HepG2 (cell line): ENCODE measurements around the gene ATP6V0E2. TPM values are rescaled to one million over a fixed set of nuclear protein-coding genes. Genes with fewer than 3 reads are reported as not detected.

Experiments
- ATAC-seq: fragments of 200-7000 bp; cut with Tn5 transposase; 3 replicates; pipeline ENCODE4 v1.9.1; 2020; ENCODE audit warnings: mild to moderate bottlenecking, moderate library complexity
- BruUV-seq: library from RNA; stranded (reverse); fragments of 400-500 nt; replicated peaks from 2 replicates; lab custom pipeline; 2021; lab: Mats Ljungman, UMichigan
- CTCF ChIA-PET: fragments of 300-600 bp; formaldehyde crosslinking; extraction: SDS; loops from one replicate; lab custom pipeline; 2021; ENCODE audit warnings: low total read pairs, inconsistent platforms, low intra/inter-chr PET ratio; lab: Yijun Ruan, JAX
- POLR2A ChIA-PET: fragments of 350-600 bp; sonication (Branson Sonifier 250); formaldehyde crosslinking; loops from one replicate; lab custom pipeline; 2020; ENCODE audit warnings: antibody characterized with exemption, inconsistent platforms; lab: Yijun Ruan, JAX
- DNase-seq: peaks from one replicate; pipeline ENCODE4 v3.0.0-alpha.2; 2015; ENCODE audit warnings: low spot score
- FAIRE-seq: peaks from 3 replicates; lab custom pipeline; 2011; peaks lifted over from hg19 to GRCh38; lab: Jason Lieb, UNC
- H2AFZ ChIP-seq: one replicate; pipeline ENCODE4 v1.6.1; 2011; ENCODE audit warnings: low read length, inconsistent platforms
- H3K27ac ChIP-seq: fragments of 300-600 bp; 3 replicates; pipeline ENCODE4 v1.8.0; 2011; ENCODE audit warnings: mixed run types, mild to moderate bottlenecking, mixed read lengths, low read length, inconsistent platforms; ENCODE audit not compliant: insufficient read depth; ENCODE audit errors: extremely low read length
- H3K27me3 ChIP-seq, 2 experiments: fragments of 200-600 bp in 1 of 2; 2 replicates in 1 of 2; 3 replicates in 1 of 2; pipeline versions ENCODE4 v1.6.0 to v1.8.0; 2011; ENCODE audit warnings: low read length in 2 of 2, mild to moderate bottlenecking in 2 of 2, moderate library complexity in 2 of 2, inconsistent platforms in 1 of 2; ENCODE audit not compliant: insufficient read depth in 2 of 2, control insufficient read depth in 1 of 2
- H3K36me3 ChIP-seq, 2 experiments: fragments of 200-600 bp in 1 of 2; replicated peaks in 1 of 2; 2 replicates in 1 of 2; 3 replicates in 1 of 2; pipeline versions ENCODE4 v1.5.1 to v1.8.0; 2011; ENCODE audit warnings: low read length in 2 of 2, inconsistent platforms in 1 of 2; ENCODE audit not compliant: insufficient read depth in 2 of 2, control insufficient read depth in 1 of 2
- H3K4me1 ChIP-seq: 2 replicates; pipeline ENCODE4 v1.5.1; 2012; ENCODE audit warnings: low read length, inconsistent platforms; ENCODE audit not compliant: insufficient read depth
- H3K4me2 ChIP-seq: 2 replicates; pipeline ENCODE4 v1.6.0; 2011; ENCODE audit warnings: low read depth, low read length, inconsistent platforms
- H3K4me3 ChIP-seq, 3 experiments: fragments of 200-600 bp in 1 of 3; sonication (generic), shearing (Covaris generic) in 1 of 3; replicated peaks in 1 of 3; 2 replicates each; pipeline ENCODE4 v1.5.1; 2011 to 2016; ENCODE audit warnings: low read length in 3 of 3, inconsistent platforms in 2 of 3, low read depth in 2 of 3, mild to moderate bottlenecking in 2 of 3, control low read depth in 1 of 3, mixed read lengths in 1 of 3; ENCODE audit not compliant: insufficient read depth in 1 of 3
- H3K79me2 ChIP-seq: one replicate; pipeline ENCODE4 v1.6.1; 2011; ENCODE audit warnings: low read length, inconsistent platforms; ENCODE audit not compliant: insufficient read depth
- H3K9ac ChIP-seq: 2 replicates; pipeline ENCODE4 v1.6.0; 2011; ENCODE audit warnings: mild to moderate bottlenecking, low read depth, low read length, inconsistent platforms; ENCODE audit not compliant: insufficient read depth
- H3K9me3 ChIP-seq: 2 replicates; pipeline ENCODE4 v1.5.1; 2012; ENCODE audit warnings: mild to moderate bottlenecking, low read length
- H4K20me1 ChIP-seq: 2 replicates; pipeline ENCODE4 v1.6.0; 2011; ENCODE audit warnings: inconsistent platforms, mild to moderate bottlenecking, low read length, moderate library complexity; ENCODE audit not compliant: insufficient read depth
- AGO1 ChIP-seq: fragments of 200-400 bp; formaldehyde crosslinking; IDR thresholded peaks from 2 replicates; pipeline ENCODE4 v1.6.1; 2017; ENCODE audit warnings: mild to moderate bottlenecking, low read depth, low read length, moderate library complexity; ENCODE audit not compliant: poor library complexity, severe bottlenecking
- GATAD2A ChIP-seq: IDR thresholded peaks from 2 replicates; pipeline ENCODE4 v1.6.1; 2016
- MNT ChIP-seq: fragments of 450-650 bp; IDR thresholded peaks from 2 replicates; pipeline ENCODE4 v1.6.1; 2016
- MXD4 ChIP-seq: IDR thresholded peaks from 2 replicates; pipeline ENCODE4 v1.6.1; 2016; ENCODE audit warnings: mild to moderate bottlenecking, missing biosample characterization, missing genetic modification reagents
- THRA ChIP-seq: sonication (generic); formaldehyde crosslinking; IDR thresholded peaks from 2 replicates; pipeline ENCODE4 v1.4.0; 2020; ENCODE audit warnings: missing genetic modification reagents, borderline replicate concordance
- ZNF275 ChIP-seq: sonication (generic); formaldehyde crosslinking; IDR thresholded peaks from 2 replicates; pipeline ENCODE4 v1.8.0; 2022; ENCODE audit warnings: missing genetic modification reagents, mild to moderate bottlenecking, inconsistent platforms, borderline replicate concordance
- ZNF280D ChIP-seq: sonication (generic); formaldehyde crosslinking; IDR thresholded peaks from 2 replicates; pipeline ENCODE4 v1.5.1; 2020; ENCODE audit warnings: mild to moderate bottlenecking, missing genetic modification reagents
- ZNF354B ChIP-seq: sonication (generic); formaldehyde crosslinking; IDR thresholded peaks from 2 replicates; pipeline ENCODE4 v1.8.0; 2022; ENCODE audit warnings: mild to moderate bottlenecking, missing genetic modification reagents
- ZNF513 ChIP-seq: sonication (generic); formaldehyde crosslinking; conservative IDR thresholded peaks from 2 replicates; pipeline ENCODE4 v1.5.0; 2020; ENCODE audit warnings: missing genetic modification reagents
- ZNF674 ChIP-seq: sonication (generic); formaldehyde crosslinking; IDR thresholded peaks from 2 replicates; pipeline ENCODE4 v1.5.0; 2020; ENCODE audit warnings: low read depth, mild to moderate bottlenecking, missing genetic modification reagents
- ZSCAN20 ChIP-seq: sonication (generic); formaldehyde crosslinking; IDR thresholded peaks from 2 replicates; pipeline ENCODE4 v1.4.0; 2020; ENCODE audit warnings: missing genetic modification reagents, mild to moderate bottlenecking, borderline replicate concordance
- WGBS: methylation state at CpG from one replicate; pipeline ENCODE4 v1.1.6; 2017; ENCODE audit warnings: low lambda C conversion rate; 5-methylcytosine and 5-hydroxymethylcytosine counted together
- in situ Hi-C: cut with HindIII; loops from 2 replicates; pipeline ENCODE4 v1.10.0; 2017; ENCODE audit warnings: low pct_unique_long_range_greater_than_20kb; ENCODE audit not compliant: extremely low pct_ligation_motif_present
- intact Hi-C: fragments of 100-400 bp; cut with micrococcal nuclease; formaldehyde crosslinking; loops from one replicate; pipeline ENCODE4 v1.10.0; 2022; ENCODE audit not compliant: unreplicated experiment
- polyA plus RNA-seq, 8 experiments: library from polyadenylated mRNA; depleted of rRNA in 3 of 8; stranded (reverse) in 7 of 8; unstranded in 1 of 8; fragments of >200 nt; fragmentation: Illumina TruSeq in 4 of 8; extraction: Trizol in 4 of 8; gene quantifications; 2 replicates each; pipeline versions ENCODE4 v1.2.1 to v1.2.3, GENCODE V29; 2011 to 2016; ENCODE audit warnings: low read depth in 4 of 8, missing spikeins in 1 of 8, mixed read lengths in 1 of 8; ENCODE audit not compliant: insufficient read depth in 1 of 8
- total RNA-seq, 5 experiments: library from RNA; depleted of rRNA; stranded (reverse); fragments of >200 nt; fragmentation: Illumina TruSeq; extraction: Trizol; gene quantifications; 2 replicates each; pipeline ENCODE4 v1.2.3, GENCODE V29; 2016; ENCODE audit warnings: low read depth in 1 of 5

The ATP6V0E2 gene
- total and polyA plus RNA-seq, 2 of the 13 experiments (the other 11 are each of a cell fraction or from before 2014, with no cell fraction given), result 36.8 to 203 TPM

- Histone ChIP-seq H4K20me1 (no peaks in the 10 kb centered on the region), H2AFZ (no peak overlapping the region), H3K4me2 (no peak overlapping the region), H3K9me3 (no peaks in the 10 kb centered on the region), H3K36me3 (no peaks in the 10 kb centered on the region), H3K27me3 (no peaks in the 10 kb centered on the region), H3K4me3 (no peak overlapping the region), H3K27ac (no peak overlapping the region), H3K4me1 (no peaks in the 10 kb centered on the region), H3K9ac (no peak overlapping the region), H3K79me2 (no peaks in the 10 kb centered on the region)
- CTCF ChIA-PET, result no interaction called here
- intact Hi-C loops, result no loop called here
- BruUV-seq, result no TSS peak
- TF ChIP-seq ZSCAN20 (CRISPR knock-in tag), result no peak
- no peak for TF ChIP-seq AGO1
- TF ChIP-seq ZNF275, result no peak
- no peak for TF ChIP-seq ZNF674 (CRISPR knock-in tag)
- TF ChIP-seq MXD4 (CRISPR knock-in tag), result no peak
- TF ChIP-seq ZNF280D (CRISPR knock-in tag), result no peak
- no peak for TF ChIP-seq THRA (CRISPR knock-in tag)
- no peak for TF ChIP-seq GATAD2A
- no peak for TF ChIP-seq ZNF513 (CRISPR knock-in tag)
- no peak for TF ChIP-seq MNT
- no peak for TF ChIP-seq ZNF354B (CRISPR knock-in tag)
- WGBS, result 77% methylated on average over 7 of the region's 11 CpGs
- in situ Hi-C loops, result no loop called here
- ATAC-seq, result no peak
- FAIRE-seq, result no peak
- POLR2A ChIA-PET, result no interaction called here
- DNase-seq, result no peak
These were observed 42.6 kb upstream of the ATP6V0E2 start for GRCh38 chr7:149830997-149831740.
